ENCODE measurements around the gene KCP. TPM values are rescaled to one million over a fixed set of nuclear protein-coding genes. Genes with fewer than 3 reads are reported as not detected.

Gene KCP
- total and polyA plus RNA-seq, 7 experiments from 2014 or later, result 0.10 to 1.6 (median 0.24) TPM; not detected in 3

- CTCF ChIA-PET, result interaction anchor here (0.6 kb wide), 1 partner anchor 185 kb away, joined by 4 read pairs; no protein-coding TSS in a partner anchor
- H3K27ac Mint-ChIP-seq, result no peak overlapping the region
- Histone ChIP-seq H3K4me1 (ENCODE audit: control insufficient read depth in 2 of 2, insufficient read depth in 2 of 2, low read length in 2 of 2) (no peaks in the 10 kb centered on the region), H3K36me3 (ENCODE audit: control insufficient read depth in 2 of 3, insufficient read depth in 3 of 3, low read length in 3 of 3) (no peaks in the 10 kb centered on the region), H3K27me3 (ENCODE audit: control insufficient read depth in 2 of 2, insufficient read depth in 2 of 2, low read length in 2 of 2) (no peaks in the 10 kb centered on the region), H3K9me3 (ENCODE audit: control insufficient read depth in 2 of 3, low read length in 3 of 3) (no peaks in the 10 kb centered on the region), H3K27ac (ENCODE audit: low read depth, low read length) (no peak overlapping the region), H3K4me3 (ENCODE audit: low read length) (no peak overlapping the region)
- POLR2A ChIA-PET, result no interaction called here
- no peak for DNase-seq
- H3K9me3 Mint-ChIP-seq, result peaks cover 0 to 11% (median 2%) of the 10 kb centered on the region in 11 donors
- H3K4me3 Mint-ChIP-seq, result no peak overlapping the region
- no peak for ATAC-seq
- H3K27me3 Mint-ChIP-seq, result peaks cover 5 to 16% (median 9%) of the 10 kb centered on the region in 5 donors
- intact Hi-C loops (cut with micrococcal nuclease), result no loop called here
- peaks cover 0 to 4% (median 0%) of the 10 kb centered on the region in 5 donors for H3K36me3 Mint-ChIP-seq
- peaks cover 0 to 1% (median 0%) of the 10 kb centered on the region in 7 donors for H3K4me1 Mint-ChIP-seq
These were observed 11.1 kb downstream of the KCP start for GRCh38 chr7:128899392-128899791.

GRCh38 chr7:128895320-128895719, 15.2 kb downstream of the KCP start:
- ChIA-PET POLR2A (no interaction called here), CTCF (no interaction called here)
- DNase-seq (no peak), ATAC-seq (no peak)
- H3K27me3 Mint-ChIP-seq, result peaks cover 4 to 15% (median 4%) of the 10 kb centered on the region in 5 donors
- Histone ChIP-seq H3K4me3 (ENCODE audit: low read length) (no peak overlapping the region), H3K4me1 (ENCODE audit: control insufficient read depth in 2 of 2, insufficient read depth in 2 of 2, low read length in 2 of 2) (no peaks in the 10 kb centered on the region), H3K27me3 (ENCODE audit: control insufficient read depth in 2 of 2, insufficient read depth in 2 of 2, low read length in 2 of 2) (no peaks in the 10 kb centered on the region), H3K36me3 (ENCODE audit: control insufficient read depth in 2 of 3, insufficient read depth in 3 of 3, low read length in 3 of 3) (no peaks in the 10 kb centered on the region), H3K27ac (ENCODE audit: low read depth, low read length) (no peak overlapping the region), H3K9me3 (ENCODE audit: control insufficient read depth in 2 of 3, low read length in 3 of 3) (no peaks in the 10 kb centered on the region)
- peaks cover 0 to 4% (median 0%) of the 10 kb centered on the region in 5 donors for H3K36me3 Mint-ChIP-seq
- no peak overlapping the region for H3K4me3 Mint-ChIP-seq
- no peaks in the 10 kb centered on the region for H3K4me1 Mint-ChIP-seq
- intact Hi-C loops (cut with micrococcal nuclease), result no loop called here
- H3K27ac Mint-ChIP-seq, result no peak overlapping the region
- peaks cover 0 to 8% (median 2%) of the 10 kb centered on the region in 11 donors for H3K9me3 Mint-ChIP-seq

GRCh38 chr7:128894101-128894440, 16.4 kb downstream of the KCP start:
- CTCF ChIA-PET, result no interaction called here
- Mint-ChIP-seq H3K27ac (no peak overlapping the region), H3K4me3 (no peak overlapping the region), H3K9me3 (peaks cover 0 to 8% (median 2%) of the 10 kb centered on the region in 11 donors), H3K4me1 (no peaks in the 10 kb centered on the region), H3K27me3 (peaks cover 10 to 23% (median 14%) of the 10 kb centered on the region in 5 donors), H3K36me3 (peaks cover 0 to 4% (median 0%) of the 10 kb centered on the region in 5 donors)
- DNase-seq, result no peak
- H3K36me3 ChIP-seq (ENCODE audit: control insufficient read depth in 2 of 3, insufficient read depth in 3 of 3, low read length in 3 of 3), result no peaks in the 10 kb centered on the region
- H3K4me1 ChIP-seq (ENCODE audit: control insufficient read depth in 2 of 2, insufficient read depth in 2 of 2, low read length in 2 of 2), result no peaks in the 10 kb centered on the region
- POLR2A ChIA-PET, result no interaction called here
- intact Hi-C loops (cut with micrococcal nuclease), result no loop called here
- H3K27ac ChIP-seq (ENCODE audit: low read depth, low read length), result no peak overlapping the region
- no peaks in the 10 kb centered on the region for H3K9me3 ChIP-seq (ENCODE audit: control insufficient read depth in 2 of 3, low read length in 3 of 3)
- no peak for ATAC-seq
- H3K4me3 ChIP-seq (ENCODE audit: low read length), result no peak overlapping the region
- H3K27me3 ChIP-seq (ENCODE audit: control insufficient read depth in 2 of 2, insufficient read depth in 2 of 2, low read length in 2 of 2), result no peaks in the 10 kb centered on the region

GRCh38 chr7:128893251-128894100, 17.0 kb downstream of the KCP start:
- intact Hi-C loops (cut with micrococcal nuclease), result no loop called here
- H3K27me3 Mint-ChIP-seq, result peaks cover 8 to 22% (median 14%) of the 10 kb centered on the region in 5 donors
- POLR2A ChIA-PET, result no interaction called here
- peaks cover 0 to 3% (median 0%) of the 10 kb centered on the region in 5 donors for H3K36me3 Mint-ChIP-seq
- Histone ChIP-seq H3K27me3 (ENCODE audit: control insufficient read depth in 2 of 2, insufficient read depth in 2 of 2, low read length in 2 of 2) (no peaks in the 10 kb centered on the region), H3K27ac (ENCODE audit: low read depth, low read length) (no peak overlapping the region), H3K4me1 (ENCODE audit: control insufficient read depth in 2 of 2, insufficient read depth in 2 of 2, low read length in 2 of 2) (no peaks in the 10 kb centered on the region), H3K9me3 (ENCODE audit: control insufficient read depth in 2 of 3, low read length in 3 of 3) (no peaks in the 10 kb centered on the region), H3K4me3 (ENCODE audit: low read length) (no peak overlapping the region), H3K36me3 (ENCODE audit: control insufficient read depth in 2 of 3, insufficient read depth in 3 of 3, low read length in 3 of 3) (no peaks in the 10 kb centered on the region)
- ATAC-seq (no peak), DNase-seq (no peak)
- no peak overlapping the region for H3K27ac Mint-ChIP-seq
- H3K4me3 Mint-ChIP-seq, result no peak overlapping the region
- CTCF ChIA-PET, result no interaction called here
- peaks cover 0 to 5% (median under 1%) of the 10 kb centered on the region in 11 donors for H3K9me3 Mint-ChIP-seq
- no peaks in the 10 kb centered on the region for H3K4me1 Mint-ChIP-seq

- intact Hi-C loops (cut with micrococcal nuclease), result no loop called here
- no peak overlapping the region for H3K4me3 ChIP-seq (ENCODE audit: low read length)
- no peak overlapping the region for H3K27ac ChIP-seq (ENCODE audit: low read depth, low read length)
- peaks cover 0 to 3% of the 10 kb centered on the region in 2 donors for H3K27me3 ChIP-seq (ENCODE audit: control insufficient read depth in 2 of 2, insufficient read depth in 2 of 2, low read length in 2 of 2)
- no peak for DNase-seq
- H3K9me3 Mint-ChIP-seq, result peaks cover 0 to 2% (median 0%) of the 10 kb centered on the region in 11 donors
- no peaks in the 10 kb centered on the region for H3K4me1 Mint-ChIP-seq
- peaks cover 5 to 17% (median 14%) of the 10 kb centered on the region in 5 donors for H3K27me3 Mint-ChIP-seq
- CTCF ChIA-PET, result no interaction called here
- no peaks in the 10 kb centered on the region for H3K36me3 Mint-ChIP-seq
- no peaks in the 10 kb centered on the region for H3K9me3 ChIP-seq (ENCODE audit: control insufficient read depth in 2 of 3, low read length in 3 of 3)
- ATAC-seq, result no peak
- POLR2A ChIA-PET, result no interaction called here
- H3K4me1 ChIP-seq (ENCODE audit: control insufficient read depth in 2 of 2, insufficient read depth in 2 of 2, low read length in 2 of 2), result no peaks in the 10 kb centered on the region
- H3K4me3 Mint-ChIP-seq, result no peak overlapping the region
- no peaks in the 10 kb centered on the region for H3K36me3 ChIP-seq (ENCODE audit: control insufficient read depth in 2 of 3, insufficient read depth in 3 of 3, low read length in 3 of 3)
- no peak overlapping the region for H3K27ac Mint-ChIP-seq
These were observed 17.8 kb downstream of the KCP start for GRCh38 chr7:128892521-128893250.

GRCh38 chr7:128891942-128892269, 18.6 kb downstream of the KCP start:
- Histone ChIP-seq H3K27me3 (ENCODE audit: control insufficient read depth in 2 of 2, insufficient read depth in 2 of 2, low read length in 2 of 2) (peaks cover 0 to 3% of the 10 kb centered on the region in 2 donors), H3K4me1 (ENCODE audit: control insufficient read depth in 2 of 2, insufficient read depth in 2 of 2, low read length in 2 of 2) (no peaks in the 10 kb centered on the region), H3K4me3 (ENCODE audit: low read length) (no peak overlapping the region), H3K27ac (ENCODE audit: low read depth, low read length) (no peak overlapping the region), H3K36me3 (ENCODE audit: control insufficient read depth in 2 of 3, insufficient read depth in 3 of 3, low read length in 3 of 3) (no peaks in the 10 kb centered on the region), H3K9me3 (ENCODE audit: control insufficient read depth in 2 of 3, low read length in 3 of 3) (no peaks in the 10 kb centered on the region)
- ChIA-PET CTCF (no interaction called here), POLR2A (no interaction called here)
- DNase-seq, result no peak
- Mint-ChIP-seq H3K27ac (no peak overlapping the region), H3K9me3 (peaks cover 0 to 2% (median 0%) of the 10 kb centered on the region in 11 donors), H3K4me1 (no peaks in the 10 kb centered on the region), H3K4me3 (peak overlapping the region in 3 of 10 donors; percentile 4 to 53 (median 33)), H3K36me3 (no peaks in the 10 kb centered on the region), H3K27me3 (peaks cover 5 to 17% (median 14%) of the 10 kb centered on the region in 5 donors)
- no peak for ATAC-seq
- intact Hi-C loops (cut with micrococcal nuclease), result no loop called here

All from naive thymus-derived CD4-positive, alpha-beta T cell (primary cell).